GM19351 (cell line): ENCODE measurements around the gene DCLRE1B.
"Not testable (repeated sequence)": the region's sequence is repeated elsewhere in the genome, so short reads cannot be mapped to it uniquely, and the experiment has no call there.

ENCODE experiments used
- ATAC-seq: cut with Tn5 transposase; IDR thresholded peaks from one replicate; pipeline ENCODE4 v1.9.1; 2021; ENCODE audit warnings: mild to moderate bottlenecking, moderate library complexity; ENCODE audit not compliant: unreplicated experiment

DCLRE1B gene

DNA sequence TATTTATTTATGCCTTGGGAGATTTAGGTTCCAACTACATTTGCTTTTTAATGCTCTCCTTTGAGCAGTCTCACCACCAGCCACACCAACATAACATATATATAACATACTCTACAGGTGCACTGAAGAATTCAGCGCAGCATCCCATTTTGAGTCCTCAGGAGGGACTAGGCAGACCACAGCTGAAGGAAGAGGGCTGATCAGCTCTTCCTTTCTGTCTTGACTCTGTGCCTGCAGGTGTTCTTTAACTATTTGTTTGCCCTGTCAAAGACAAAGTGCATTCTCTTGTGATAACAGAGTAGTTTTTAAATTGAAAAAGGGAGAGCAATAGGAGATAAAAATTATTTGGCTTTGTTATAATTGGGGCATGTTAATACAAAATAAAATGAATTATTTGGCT lies 41.0 kb downstream of the DCLRE1B start:
- no peak for ATAC-seq

DNA sequence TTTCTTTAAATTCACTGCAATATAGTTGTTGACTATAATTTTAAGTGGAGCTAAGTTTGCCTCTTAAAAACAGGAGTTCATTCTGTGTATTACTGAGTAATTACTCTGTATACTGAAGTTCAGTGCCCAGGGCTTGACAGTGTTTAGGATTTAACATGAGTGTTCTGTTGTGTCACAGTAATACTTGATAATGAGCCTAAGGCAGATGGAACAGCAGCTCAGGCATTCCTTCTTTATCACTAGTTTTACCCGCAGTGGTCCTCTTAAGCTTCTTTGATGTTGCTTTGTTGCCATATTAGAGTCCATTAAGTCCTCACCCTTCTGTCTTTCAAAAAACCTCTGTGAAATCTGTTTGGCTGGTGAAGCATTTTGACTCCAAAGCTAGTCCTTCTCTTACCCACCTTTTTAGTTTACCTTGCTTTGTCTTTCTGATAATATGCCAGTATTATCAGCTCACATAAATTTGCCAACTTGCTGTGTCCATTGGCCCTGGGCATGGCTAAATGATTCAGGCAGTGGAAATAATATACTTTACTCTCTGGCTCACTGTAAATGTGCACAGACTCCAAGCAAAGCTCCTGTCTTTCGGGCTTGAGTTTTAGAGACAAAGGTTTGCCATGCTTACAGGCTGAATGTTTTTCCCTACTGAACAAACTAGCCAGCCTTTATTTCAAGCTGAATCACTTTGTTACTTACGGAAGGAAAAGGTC lies 41.7 kb downstream of the DCLRE1B start:
- no peak for ATAC-seq

DNA sequence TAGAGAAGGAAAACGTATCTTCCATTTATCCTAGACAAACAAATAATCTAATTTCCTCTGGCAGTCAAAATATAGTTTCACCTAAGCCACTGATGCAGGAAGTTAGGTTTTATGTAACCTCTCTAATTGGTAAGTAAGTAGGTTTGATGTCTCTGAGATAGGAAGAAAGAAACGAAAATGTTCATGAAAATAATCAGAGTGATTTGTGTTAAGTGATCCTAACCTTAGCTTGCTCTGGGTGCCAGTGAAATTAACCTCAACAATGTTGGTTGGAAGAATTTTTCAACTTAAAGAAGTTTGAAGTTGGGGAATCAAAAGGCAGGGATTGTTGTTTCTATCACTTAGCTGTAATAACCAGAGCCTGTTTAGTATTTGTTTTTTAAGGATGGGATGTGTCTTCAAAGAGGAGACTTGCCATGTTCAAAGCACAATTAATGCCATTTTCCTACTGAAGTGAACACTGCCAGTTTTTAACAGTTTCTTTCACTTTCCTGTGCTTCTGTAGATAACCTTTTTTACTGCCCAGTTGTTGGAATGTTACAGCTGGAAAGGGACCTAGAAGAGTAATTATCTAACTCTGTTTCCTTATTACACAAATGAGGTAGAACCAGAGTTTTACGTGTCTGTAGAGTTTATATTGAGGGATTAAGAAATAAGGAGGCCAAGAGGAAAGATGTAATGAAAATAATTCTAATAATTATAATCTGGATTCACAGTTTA lies 42.4 kb downstream of the DCLRE1B start:
- no peak for ATAC-seq

GRCh38 chr1:113948151-113948550 lies 43.0 kb downstream of the DCLRE1B start:
- not testable (repeated sequence) for ATAC-seq

DNA sequence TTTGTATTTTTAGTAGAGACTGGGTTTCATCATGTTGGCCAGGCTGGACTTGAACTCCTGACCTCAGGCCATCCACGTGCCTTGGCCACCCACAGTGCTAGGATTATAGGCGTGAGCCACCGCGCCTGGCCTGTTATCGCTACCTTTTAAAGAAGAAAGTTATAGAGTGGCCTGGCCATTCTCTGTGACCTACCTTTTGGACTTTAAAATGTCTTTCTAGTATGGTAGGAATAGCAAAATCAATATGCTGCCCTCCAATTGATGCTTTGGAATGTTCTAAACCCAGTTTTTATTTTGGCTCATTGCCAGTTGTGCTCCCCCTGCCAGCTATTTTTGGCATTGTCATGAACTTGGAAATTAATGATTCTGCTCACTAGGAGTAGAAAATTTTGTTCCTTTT lies 43.9 kb downstream of the DCLRE1B start:
- ATAC-seq: no peak

DNA sequence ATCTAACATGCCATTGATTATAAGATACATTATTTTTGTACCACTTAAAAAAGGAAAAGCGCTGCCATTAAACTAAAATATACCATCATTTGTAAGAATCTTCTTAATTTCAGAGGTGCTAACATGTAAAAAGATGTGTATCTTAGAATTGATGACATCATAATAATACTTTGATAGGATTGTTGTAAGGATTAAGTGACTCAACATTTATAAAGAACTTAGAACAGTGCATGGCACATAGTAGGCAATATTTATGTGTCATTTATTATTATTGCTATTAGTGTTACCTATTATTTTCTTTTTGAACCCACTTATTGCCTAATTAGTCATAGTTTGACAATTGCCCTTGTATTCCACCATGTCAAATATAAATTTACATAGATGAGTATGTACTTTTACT lies 45.8 kb downstream of the DCLRE1B start:
- ATAC-seq: no peak

DNA sequence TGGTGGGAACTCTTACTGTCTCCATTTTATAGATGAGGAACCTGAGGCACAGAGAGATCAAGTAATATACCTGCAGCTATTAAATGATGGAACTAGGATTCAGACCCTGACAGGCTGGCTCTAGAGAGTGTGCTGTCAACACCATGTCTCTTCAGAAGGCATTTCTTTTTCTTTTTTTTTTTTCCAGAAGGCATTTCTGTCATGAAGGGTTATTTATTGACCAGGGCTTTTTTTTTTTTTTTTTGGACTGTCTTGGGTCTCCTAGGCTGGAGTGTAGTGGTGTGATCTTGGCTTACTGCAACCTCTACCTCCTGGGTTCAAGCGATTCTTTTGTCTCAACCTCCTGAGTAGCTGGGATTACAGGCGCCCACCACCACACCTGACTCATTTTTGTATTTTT lies 46.6 kb downstream of the DCLRE1B start:
- ATAC-seq: no peak

DNA sequence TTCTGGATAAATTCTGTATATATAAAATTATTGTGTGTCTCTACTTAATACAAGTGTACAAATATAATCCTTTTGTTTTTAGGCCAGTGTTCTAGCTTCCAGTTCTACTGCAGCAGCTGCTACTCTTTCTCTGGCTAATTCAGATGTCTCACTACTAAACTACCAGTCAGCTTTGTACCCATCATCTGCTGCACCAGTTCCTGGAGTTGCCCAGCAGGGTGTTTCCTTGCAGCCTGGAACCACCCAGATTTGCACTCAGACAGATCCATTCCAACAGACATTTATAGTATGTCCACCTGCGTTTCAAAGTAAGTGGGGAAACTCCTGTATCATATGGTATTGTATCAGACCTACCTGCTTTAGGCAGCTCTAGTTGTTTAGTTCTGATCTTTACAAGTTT lies 52.9 kb downstream of the DCLRE1B start:
- ATAC-seq: no peak

GRCh38 chr1:113958691-113959090 lies 53.6 kb downstream of the DCLRE1B start:
- no peak for ATAC-seq

DNA sequence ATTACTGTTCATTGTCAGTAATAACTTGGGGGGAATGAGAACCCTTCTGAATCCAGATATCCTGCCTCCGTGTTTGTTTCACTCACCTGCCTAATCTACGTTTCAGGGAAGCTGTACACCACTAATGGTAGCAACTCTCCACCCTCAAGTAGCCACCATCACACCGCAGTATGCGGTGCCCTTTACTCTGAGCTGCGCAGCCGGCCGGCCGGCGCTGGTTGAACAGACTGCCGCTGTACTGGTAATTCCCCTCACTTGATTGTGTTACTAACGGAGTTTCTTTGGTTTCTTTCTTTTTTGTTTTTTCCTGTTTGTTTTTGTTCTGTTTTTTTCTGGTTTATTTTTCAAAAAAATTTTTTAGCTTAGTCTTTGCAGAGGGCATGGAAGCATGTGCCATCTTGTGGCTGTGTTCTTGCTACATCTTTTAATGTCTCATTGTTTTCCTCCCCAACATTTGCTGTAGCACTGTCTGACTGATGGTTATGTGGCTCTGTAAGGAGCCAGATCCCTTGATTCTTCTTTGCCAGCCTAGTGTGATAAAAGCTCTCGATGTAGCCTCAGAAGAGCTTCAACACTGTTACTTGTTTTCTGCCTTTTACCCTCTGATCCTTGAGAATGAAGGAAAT lies 58.3 kb downstream of the DCLRE1B start:
- ATAC-seq: no peak
